ENCODE results near the gene GSTM4.

The GSTM4 gene

DNA sequence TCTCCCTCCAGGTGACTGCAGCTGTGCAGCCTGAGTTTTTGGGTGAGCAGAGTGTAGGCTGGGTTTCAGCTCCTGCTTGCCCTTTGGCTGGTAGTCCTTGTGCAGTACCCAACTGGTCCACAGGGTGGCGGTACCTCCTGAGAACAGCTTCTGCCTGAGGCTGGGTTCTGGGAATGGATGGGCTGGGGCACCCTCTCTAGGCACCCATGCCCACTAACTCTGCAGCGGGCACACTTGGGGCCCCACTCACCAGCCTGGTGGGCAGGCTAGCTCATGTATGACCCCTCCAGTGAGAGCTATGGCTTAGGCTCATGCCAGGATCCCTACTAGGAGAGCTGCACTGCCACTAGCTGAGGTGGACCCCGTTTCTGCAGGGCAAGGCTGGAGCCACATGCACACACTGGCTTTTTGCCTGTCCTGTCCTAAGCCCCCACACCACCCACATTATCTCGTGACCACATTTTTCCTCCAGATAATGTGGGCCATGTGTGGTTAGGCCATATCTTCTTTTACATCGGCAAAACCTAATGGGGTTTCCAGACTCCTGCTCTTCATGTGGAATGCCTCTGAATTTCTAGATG, 15.5 kb upstream of the GSTM4 start:
- Histone ChIP-seq H3K36me3 (ENCODE audit: control insufficient read depth in 4 of 4, insufficient read depth in 4 of 4, low read length in 3 of 4) (no peaks in the 10 kb centered on the region), H3K4me1 (ENCODE audit: control extremely low read depth in 1 of 4, control insufficient read depth in 4 of 4, insufficient read depth in 4 of 4, low read length in 3 of 4) (peaks cover 0 to 43% (median 16%) of the 10 kb centered on the region in 4 experiments), H3K4me3 (ENCODE audit: control insufficient read depth in 1 of 7, extremely low read depth in 1 of 7, insufficient read depth in 4 of 7, low read depth in 2 of 7, low read length in 6 of 7) (peak overlapping the region in 2 of 7 experiments; percentile 5 to 29), H3K27me3 (replicated peaks in 2 of 5; ENCODE audit: control insufficient read depth in 4 of 5, insufficient read depth in 5 of 5, low read length in 4 of 5) (no peaks in the 10 kb centered on the region), H3K27ac (ENCODE audit: insufficient read depth in 1 of 2, low read depth in 1 of 2, low read length in 2 of 2, poor library complexity in 1 of 2, severe bottlenecking in 2 of 2) (no peak overlapping the region), H3K9me3 (ENCODE audit: control extremely low read depth in 1 of 5, control insufficient read depth in 4 of 5, insufficient read depth in 2 of 5, low read depth in 1 of 5, low read length in 4 of 5) (no peaks in the 10 kb centered on the region)
- peak; percentile 72 to 86 (median 82) for DNase-seq
- CTCF ChIA-PET: interaction anchor here (0.7 to 25.8 kb wide), 39 partner anchors 10 to 371 kb away, joined by 3 to 430 read pairs (median 7); partner anchors contain the start of genes AHCYL1, AMPD2, GNAI3 and GNAT2
- POLR2A ChIA-PET: interaction anchor here (1.2 to 1.7 kb wide), 3 partner anchors 8 to 133 kb away, joined by 4 to 5 read pairs (median 4); no protein-coding TSS in a partner anchor
- 0% methylated on average over 4 of the region's 5 CpGs for WGBS (ENCODE audit: insufficient coverage)

DNA sequence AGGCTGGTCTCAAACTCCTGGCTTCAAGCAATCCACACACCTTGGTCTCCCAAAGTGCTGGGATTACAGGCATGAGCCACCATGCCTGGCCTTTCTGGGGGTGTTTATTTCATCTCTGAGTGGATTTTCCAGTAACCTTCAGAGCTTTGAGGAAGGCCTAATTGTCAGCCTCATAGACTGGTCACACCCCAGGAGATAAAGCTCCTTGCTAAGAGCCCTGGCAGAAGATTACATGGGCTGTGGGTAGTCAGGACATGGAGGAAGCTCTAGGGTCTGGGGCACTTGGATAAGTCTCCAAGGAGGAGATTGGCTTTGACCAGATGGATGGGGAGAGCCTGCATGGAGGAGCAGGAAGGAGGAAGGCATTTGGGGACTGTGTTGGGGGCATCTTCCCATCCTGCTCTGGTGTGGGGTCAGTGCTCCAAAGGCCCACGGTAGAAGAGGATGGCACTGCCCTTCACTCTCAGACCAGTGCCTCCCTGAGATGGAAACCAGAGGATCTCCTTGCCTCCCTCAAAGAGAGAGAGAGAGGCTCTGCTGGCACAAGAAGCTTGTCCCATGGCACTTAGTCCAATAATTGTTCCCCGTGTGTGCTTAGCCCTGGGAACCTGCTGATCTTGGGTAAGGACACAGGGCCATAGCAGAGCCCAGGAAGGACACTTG, 14.7 kb upstream of the GSTM4 start:
- no peaks in the 10 kb centered on the region for H3K27me3 ChIP-seq (replicated peaks in 2 of 5; ENCODE audit: control insufficient read depth in 4 of 5, insufficient read depth in 5 of 5, low read length in 4 of 5)
- no peak overlapping the region for H3K27ac ChIP-seq (ENCODE audit: insufficient read depth in 1 of 2, low read depth in 1 of 2, low read length in 2 of 2, poor library complexity in 1 of 2, severe bottlenecking in 2 of 2)
- POLR2A ChIA-PET: interaction anchor here (1.4 to 1.7 kb wide), 2 partner anchors 9 to 95 kb away, joined by 4 to 5 read pairs; no protein-coding TSS in a partner anchor
- H3K4me3 ChIP-seq (ENCODE audit: control insufficient read depth in 1 of 7, extremely low read depth in 1 of 7, insufficient read depth in 4 of 7, low read depth in 2 of 7, low read length in 6 of 7): no peak overlapping the region
- no peak for DNase-seq
- WGBS (ENCODE audit: insufficient coverage): 92% methylated on average over 2 of the region's 2 CpGs
- CTCF ChIA-PET: interaction anchor here (0.8 to 25.8 kb wide), 32 partner anchors 11 to 376 kb away, joined by 3 to 430 read pairs (median 7); partner anchors contain the start of genes AHCYL1, AMPD2, GNAI3 and GNAT2
- H3K4me1 ChIP-seq (ENCODE audit: control extremely low read depth in 1 of 4, control insufficient read depth in 4 of 4, insufficient read depth in 4 of 4, low read length in 3 of 4): peaks cover 0 to 43% (median 16%) of the 10 kb centered on the region in 4 experiments
- H3K9me3 ChIP-seq (ENCODE audit: control extremely low read depth in 1 of 5, control insufficient read depth in 4 of 5, insufficient read depth in 2 of 5, low read depth in 1 of 5, low read length in 4 of 5): peaks cover 0 to under 1% (median 0%) of the 10 kb centered on the region in 5 experiments
- no peaks in the 10 kb centered on the region for H3K36me3 ChIP-seq (ENCODE audit: control insufficient read depth in 4 of 4, insufficient read depth in 4 of 4, low read length in 3 of 4)

DNA sequence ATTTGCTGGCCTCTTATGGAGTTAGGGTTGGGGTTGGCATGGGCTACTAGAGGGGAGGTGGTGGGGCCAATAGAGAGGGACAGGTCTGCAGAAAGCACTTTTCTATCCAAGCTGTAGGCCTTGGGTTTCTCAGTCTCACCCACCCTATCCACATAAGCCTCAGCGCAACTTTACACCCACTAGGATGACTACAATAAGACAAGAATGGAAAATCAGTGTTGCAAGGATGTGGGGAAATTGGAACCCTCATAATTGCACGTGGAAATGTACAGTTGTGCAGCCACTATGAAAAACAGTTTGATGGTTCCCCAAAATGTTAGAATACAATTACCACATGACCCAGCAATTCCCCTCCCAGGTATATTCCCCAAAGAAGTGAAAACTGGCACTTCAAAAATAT, 14.0 kb upstream of the GSTM4 start:
- POLR2A ChIA-PET: no interaction called here
- no peak for DNase-seq
- peaks cover 0 to 3% (median 0%) of the 10 kb centered on the region in 5 experiments for H3K9me3 ChIP-seq (ENCODE audit: control extremely low read depth in 1 of 5, control insufficient read depth in 4 of 5, insufficient read depth in 2 of 5, low read depth in 1 of 5, low read length in 4 of 5)
- no peaks in the 10 kb centered on the region for H3K36me3 ChIP-seq (ENCODE audit: control insufficient read depth in 4 of 4, insufficient read depth in 4 of 4, low read length in 3 of 4)
- CTCF ChIA-PET: interaction anchor here (0.8 to 25.8 kb wide), 16 partner anchors 12 to 375 kb away, joined by 4 to 430 read pairs (median 12); partner anchors contain the start of genes AHCYL1, GNAI3, GPR61 and GSTM2
- H3K27me3 ChIP-seq (replicated peaks in 2 of 5; ENCODE audit: control insufficient read depth in 4 of 5, insufficient read depth in 5 of 5, low read length in 4 of 5): no peaks in the 10 kb centered on the region
- H3K27ac ChIP-seq (ENCODE audit: insufficient read depth in 1 of 2, low read depth in 1 of 2, low read length in 2 of 2, poor library complexity in 1 of 2, severe bottlenecking in 2 of 2): no peak overlapping the region
- no peak overlapping the region for H3K4me3 ChIP-seq (ENCODE audit: control insufficient read depth in 1 of 7, extremely low read depth in 1 of 7, insufficient read depth in 4 of 7, low read depth in 2 of 7, low read length in 6 of 7)
- peaks cover 0 to 43% (median 16%) of the 10 kb centered on the region in 4 experiments for H3K4me1 ChIP-seq (ENCODE audit: control extremely low read depth in 1 of 4, control insufficient read depth in 4 of 4, insufficient read depth in 4 of 4, low read length in 3 of 4)
- 40% methylated on average over 1 of the region's 2 CpGs for WGBS (ENCODE audit: insufficient coverage)

DNA sequence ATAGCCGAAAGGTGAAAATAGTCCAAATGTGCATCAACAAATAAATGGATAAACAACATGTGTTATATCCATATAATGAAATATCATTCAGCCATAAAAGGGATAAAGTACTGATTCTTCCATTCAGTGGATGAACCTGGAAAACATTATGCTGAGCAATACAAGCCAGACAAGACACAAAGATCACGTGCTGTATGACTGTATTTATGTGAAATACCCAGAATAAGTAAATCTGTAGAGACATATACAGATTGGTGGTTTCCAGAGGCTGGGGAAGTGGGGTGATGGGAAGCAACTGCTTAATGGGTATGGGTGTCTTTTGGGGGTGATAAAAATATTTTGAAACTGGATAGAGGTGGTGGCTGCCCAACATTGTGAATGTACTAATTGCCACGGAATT, 13.3 kb upstream of the GSTM4 start:
- 67% methylated on average over 1 of the region's 3 CpGs for WGBS (ENCODE audit: insufficient coverage)
- ChIA-PET POLR2A (no interaction called here), CTCF (interaction anchor here (0.7 to 25.8 kb wide), 13 partner anchors 10 to 369 kb away, joined by 3 to 430 read pairs (median 5); partner anchors contain the start of genes GNAI3, GPR61, GSTM1 and GSTM2)
- Histone ChIP-seq H3K27ac (ENCODE audit: insufficient read depth in 1 of 2, low read depth in 1 of 2, low read length in 2 of 2, poor library complexity in 1 of 2, severe bottlenecking in 2 of 2) (no peak overlapping the region), H3K9me3 (ENCODE audit: control extremely low read depth in 1 of 5, control insufficient read depth in 4 of 5, insufficient read depth in 2 of 5, low read depth in 1 of 5, low read length in 4 of 5) (peaks cover 0 to 3% (median 0%) of the 10 kb centered on the region in 5 experiments), H3K36me3 (ENCODE audit: control insufficient read depth in 4 of 4, insufficient read depth in 4 of 4, low read length in 3 of 4) (no peaks in the 10 kb centered on the region), H3K27me3 (replicated peaks in 2 of 5; ENCODE audit: control insufficient read depth in 4 of 5, insufficient read depth in 5 of 5, low read length in 4 of 5) (no peaks in the 10 kb centered on the region), H3K4me1 (ENCODE audit: control extremely low read depth in 1 of 4, control insufficient read depth in 4 of 4, insufficient read depth in 4 of 4, low read length in 3 of 4) (peaks cover 0 to 43% (median 16%) of the 10 kb centered on the region in 4 experiments), H3K4me3 (ENCODE audit: control insufficient read depth in 1 of 7, extremely low read depth in 1 of 7, insufficient read depth in 4 of 7, low read depth in 2 of 7, low read length in 6 of 7) (no peak overlapping the region)
- DNase-seq: no peak

GRCh38 chr1:109643385-109644230, 12.3 kb upstream of the GSTM4 start:
- CTCF ChIA-PET: interaction anchor here (0.6 to 25.8 kb wide), 14 partner anchors 11 to 368 kb away, joined by 3 to 430 read pairs (median 4); partner anchors contain the start of genes GNAI3, GPR61, GSTM1 and GSTM4
- H3K9me3 ChIP-seq (ENCODE audit: control extremely low read depth in 1 of 5, control insufficient read depth in 4 of 5, insufficient read depth in 2 of 5, low read depth in 1 of 5, low read length in 4 of 5): peaks cover 0 to 3% (median 0%) of the 10 kb centered on the region in 5 experiments

GRCh38 chr1:109644670-109645069, 11.2 kb upstream of the GSTM4 start:
- peaks cover 0 to 3% (median 0%) of the 10 kb centered on the region in 5 experiments for H3K9me3 ChIP-seq (ENCODE audit: control extremely low read depth in 1 of 5, control insufficient read depth in 4 of 5, insufficient read depth in 2 of 5, low read depth in 1 of 5, low read length in 4 of 5)
- no peak for DNase-seq
- no peaks in the 10 kb centered on the region for H3K27me3 ChIP-seq (replicated peaks in 2 of 5; ENCODE audit: control insufficient read depth in 4 of 5, insufficient read depth in 5 of 5, low read length in 4 of 5)
- H3K36me3 ChIP-seq (ENCODE audit: control insufficient read depth in 4 of 4, insufficient read depth in 4 of 4, low read length in 3 of 4): no peaks in the 10 kb centered on the region
- ChIA-PET POLR2A (no interaction called here), CTCF (interaction anchor here (1.4 to 25.8 kb wide), 4 partner anchors 11 to 133 kb away, joined by 3 to 430 read pairs (median 276); partner anchors contain the start of genes GNAI3, GPR61 and GSTM4)
- H3K4me1 ChIP-seq (ENCODE audit: control extremely low read depth in 1 of 4, control insufficient read depth in 4 of 4, insufficient read depth in 4 of 4, low read length in 3 of 4): peaks cover 0 to 38% (median 14%) of the 10 kb centered on the region in 4 experiments
- whole genome bisulfite sequencing (ENCODE audit: insufficient coverage): 30% methylated on average over 2 of the region's 10 CpGs
- H3K4me3 ChIP-seq (ENCODE audit: control insufficient read depth in 1 of 7, extremely low read depth in 1 of 7, insufficient read depth in 4 of 7, low read depth in 2 of 7, low read length in 6 of 7): no peak overlapping the region
- H3K27ac ChIP-seq (ENCODE audit: insufficient read depth in 1 of 2, low read depth in 1 of 2, low read length in 2 of 2, poor library complexity in 1 of 2, severe bottlenecking in 2 of 2): no peak overlapping the region

More at GRCh38 chr1:109643385-109644230, 12.3 kb upstream of the GSTM4 start:
- no peak overlapping the region for H3K27ac ChIP-seq (ENCODE audit: insufficient read depth in 1 of 2, low read depth in 1 of 2, low read length in 2 of 2, poor library complexity in 1 of 2, severe bottlenecking in 2 of 2)
- no peaks in the 10 kb centered on the region for H3K27me3 ChIP-seq (replicated peaks in 2 of 5; ENCODE audit: control insufficient read depth in 4 of 5, insufficient read depth in 5 of 5, low read length in 4 of 5)
- POLR2A ChIA-PET: no interaction called here
- peaks cover 0 to 43% (median 16%) of the 10 kb centered on the region in 4 experiments for H3K4me1 ChIP-seq (ENCODE audit: control extremely low read depth in 1 of 4, control insufficient read depth in 4 of 4, insufficient read depth in 4 of 4, low read length in 3 of 4)
- WGBS (ENCODE audit: insufficient coverage): 31% methylated on average over 28 of the region's 32 CpGs
- no peaks in the 10 kb centered on the region for H3K36me3 ChIP-seq (ENCODE audit: control insufficient read depth in 4 of 4, insufficient read depth in 4 of 4, low read length in 3 of 4)
- peak; percentile 81 to 88 (median 87) for DNase-seq
- H3K4me3 ChIP-seq (ENCODE audit: control insufficient read depth in 1 of 7, extremely low read depth in 1 of 7, insufficient read depth in 4 of 7, low read depth in 2 of 7, low read length in 6 of 7): peak overlapping the region in 2 of 7 experiments; percentile 26 to 43

Data from common myeloid progenitor, CD34-positive (primary cell).